ENCODE measurements around the gene NKX1-2.

The NKX1-2 gene

DNA sequence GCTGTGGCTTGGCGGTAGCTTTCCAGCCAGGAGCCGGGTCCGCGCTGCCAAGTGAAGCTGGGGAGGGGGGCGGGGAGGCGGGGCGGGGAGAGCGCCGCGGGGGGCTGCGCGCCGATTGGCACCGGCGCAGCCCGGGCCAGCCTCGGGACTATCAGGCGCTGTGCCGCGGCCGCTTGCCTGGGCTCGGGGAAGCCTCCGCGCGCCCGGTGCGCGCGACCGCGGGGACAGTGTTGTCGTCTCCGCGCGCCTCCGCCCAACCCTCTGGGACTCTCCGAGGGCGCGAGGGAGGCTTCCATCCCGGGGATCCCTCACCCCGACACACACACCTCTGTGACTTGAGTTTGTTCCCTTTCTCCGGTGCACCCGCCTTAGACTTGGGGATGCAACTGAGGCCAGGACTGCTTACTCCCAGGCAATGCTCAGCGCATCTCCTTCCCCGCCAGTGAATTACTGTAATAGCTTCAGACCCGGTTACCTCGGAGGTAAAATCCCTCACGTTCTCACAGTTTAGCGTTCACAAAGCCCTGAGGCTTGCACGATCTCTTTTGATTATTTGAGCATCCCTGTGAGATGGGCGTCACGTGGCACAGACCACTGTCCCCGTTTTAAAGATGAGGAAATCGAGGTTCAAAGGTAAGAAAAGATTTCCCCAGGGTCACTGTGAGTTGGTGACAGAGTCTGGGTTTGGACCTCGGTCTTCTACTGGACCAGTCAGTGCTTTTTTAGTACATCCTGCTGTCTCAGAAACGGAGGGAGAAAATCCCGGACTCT, at the start of gene NKX1-2:
TSS of gene NKX1-2 (minus strand) at position 24 of the 771 bp plus-strand sequence. CDS start 92 bp downstream, outside the sequence.
- peak in 5 of 10 donors; percentile 28 to 86 (median 38) for DNase-seq
- intact Hi-C loops (cut with DNase I): no loop called here

DNA sequence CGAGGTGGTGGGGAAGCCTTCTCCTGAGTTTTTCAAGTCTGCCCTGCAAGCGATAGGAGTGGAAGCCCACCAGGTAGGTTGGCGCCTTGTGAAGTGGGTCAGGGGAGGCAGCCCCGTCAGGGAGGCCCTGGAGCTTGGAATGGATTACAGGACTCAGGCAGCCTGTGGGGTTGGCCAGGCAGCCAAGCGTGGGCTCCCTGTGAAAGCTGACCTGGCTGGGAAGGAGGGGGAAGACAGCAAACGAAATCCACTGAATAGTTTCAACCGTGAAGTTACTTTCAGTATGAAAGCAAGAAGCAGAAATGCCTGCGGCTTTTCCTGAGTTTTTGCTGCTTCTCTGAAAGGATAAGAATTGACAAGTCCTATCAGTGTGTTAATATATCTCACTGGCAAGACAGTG, 48.2 kb upstream of the NKX1-2 start:
- no peak for DNase-seq
- intact Hi-C loops (cut with DNase I): no loop called here

DNA sequence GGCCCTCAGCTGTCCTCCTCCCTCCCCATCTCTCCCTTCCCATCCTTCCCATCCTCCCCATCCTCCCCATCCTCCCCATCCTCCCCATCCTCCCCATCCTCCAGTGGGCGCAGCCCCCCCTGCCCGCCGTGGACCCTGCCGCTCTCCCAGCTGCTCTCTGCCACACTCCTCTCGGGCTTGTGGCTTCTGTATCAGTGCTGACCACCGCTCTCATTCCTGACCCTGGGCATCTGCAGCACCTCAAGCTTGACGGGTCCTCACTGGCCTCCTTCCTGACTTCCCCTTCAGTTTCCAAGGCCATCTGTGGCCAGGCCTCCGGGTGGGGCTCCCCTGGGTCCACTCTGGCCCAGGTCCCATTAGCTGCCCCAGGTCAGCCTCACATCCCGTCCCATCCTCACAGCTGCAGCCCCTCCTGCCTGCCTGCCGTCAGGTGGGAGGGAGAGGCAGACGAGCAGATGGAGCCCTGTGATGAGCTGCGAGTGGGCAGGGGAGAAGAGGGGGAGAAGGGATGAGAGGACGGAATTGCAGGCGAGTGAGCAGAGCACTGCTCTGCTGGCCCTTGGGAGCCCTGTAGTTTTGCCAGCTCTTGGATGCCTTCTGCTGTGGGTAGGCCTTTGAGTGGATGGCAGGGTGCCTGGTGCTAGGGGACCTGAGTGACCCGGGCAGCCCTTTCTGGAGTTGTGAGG, 47.5 kb upstream of the NKX1-2 start:
- intact Hi-C loops (cut with DNase I): no loop called here
- DNase-seq: peak in 1 of 10 donors; percentile 74

DNA sequence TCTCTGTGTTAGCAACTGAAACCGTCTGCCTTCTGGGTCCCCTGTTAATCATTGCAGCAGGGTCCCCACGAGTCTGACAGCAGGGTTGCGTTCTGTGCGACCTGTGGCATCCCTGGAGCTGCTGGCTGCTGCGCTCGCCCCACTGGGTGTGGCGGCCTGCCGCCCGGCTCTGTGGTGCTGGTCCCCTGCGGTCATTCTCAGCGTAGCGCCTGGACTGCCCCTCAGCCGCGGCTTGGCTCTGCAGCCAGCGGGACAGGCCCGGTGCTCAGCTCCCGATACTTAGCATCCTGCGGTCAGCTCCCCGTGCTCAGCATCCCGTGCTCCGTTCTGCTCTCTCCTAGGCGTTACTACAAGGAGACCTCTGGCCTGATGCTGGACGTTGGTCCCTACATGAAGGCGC, 46.8 kb upstream of the NKX1-2 start:
- intact Hi-C loops (cut with DNase I): no loop called here
- no peak for DNase-seq

DNA sequence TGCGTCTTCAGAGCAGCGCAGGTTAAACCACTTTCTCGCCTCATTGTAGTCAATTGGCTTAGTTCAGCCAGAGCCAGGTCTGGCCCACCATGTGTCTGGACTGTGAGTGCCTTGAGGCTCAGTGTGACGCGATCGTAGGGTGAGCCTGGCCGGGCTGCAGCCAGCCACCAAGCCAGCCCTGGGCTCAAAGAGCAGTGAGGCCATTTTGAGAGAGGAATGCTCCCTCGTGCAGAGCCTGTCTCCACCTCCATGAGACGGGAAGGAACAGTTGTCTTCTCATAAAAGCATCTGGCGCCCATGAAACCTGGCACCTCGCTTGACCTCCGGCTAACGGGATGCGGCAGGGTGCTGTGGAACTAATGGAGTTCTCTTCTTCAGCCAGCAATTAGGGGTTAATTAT, 46.3 kb upstream of the NKX1-2 start:
- DNase-seq: no peak
- intact Hi-C loops (cut with DNase I): no loop called here

DNA sequence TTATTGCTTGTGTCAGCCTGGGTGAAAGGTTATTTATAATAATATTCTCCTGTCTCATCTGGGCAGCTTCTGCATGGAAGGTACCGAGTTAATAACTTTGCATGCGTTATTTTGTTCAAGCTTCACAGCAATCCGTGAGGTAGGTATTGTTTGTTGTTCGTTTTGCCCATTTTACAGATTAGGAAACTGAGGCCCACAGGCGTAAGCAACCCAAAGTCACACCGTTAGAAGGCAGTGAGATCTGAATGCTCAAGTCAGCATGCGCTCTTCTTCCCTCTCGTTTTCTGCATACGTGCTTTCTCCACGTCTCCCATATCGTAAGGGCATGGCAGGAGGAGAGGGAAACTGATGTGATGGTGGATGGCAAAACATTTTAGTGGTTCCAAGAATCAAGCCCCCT, 45.9 kb upstream of the NKX1-2 start:
- intact Hi-C loops (cut with DNase I): no loop called here
- no peak for DNase-seq

DNA sequence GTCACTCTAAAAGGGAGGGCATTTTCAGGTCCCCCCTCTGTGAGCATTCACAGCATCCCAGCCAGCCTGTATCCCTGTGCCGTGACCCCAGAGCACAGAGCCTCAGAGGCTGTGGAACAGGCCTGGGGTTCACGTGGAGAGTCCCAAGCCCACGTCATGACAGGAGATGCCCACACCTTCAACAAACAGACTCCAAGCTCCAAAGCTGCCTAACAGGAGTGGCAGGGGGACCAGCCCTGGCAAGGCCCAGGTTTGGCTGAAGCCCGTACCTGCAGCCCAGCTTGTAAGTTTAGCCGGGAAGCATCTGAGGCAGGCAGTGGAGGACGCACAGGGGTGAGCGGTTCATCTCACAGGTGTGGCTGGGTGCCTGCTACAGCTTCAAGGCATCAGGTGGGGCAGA, 45.3 kb upstream of the NKX1-2 start:
- DNase-seq: no peak
- intact Hi-C loops (cut with DNase I): no loop called here

DNA sequence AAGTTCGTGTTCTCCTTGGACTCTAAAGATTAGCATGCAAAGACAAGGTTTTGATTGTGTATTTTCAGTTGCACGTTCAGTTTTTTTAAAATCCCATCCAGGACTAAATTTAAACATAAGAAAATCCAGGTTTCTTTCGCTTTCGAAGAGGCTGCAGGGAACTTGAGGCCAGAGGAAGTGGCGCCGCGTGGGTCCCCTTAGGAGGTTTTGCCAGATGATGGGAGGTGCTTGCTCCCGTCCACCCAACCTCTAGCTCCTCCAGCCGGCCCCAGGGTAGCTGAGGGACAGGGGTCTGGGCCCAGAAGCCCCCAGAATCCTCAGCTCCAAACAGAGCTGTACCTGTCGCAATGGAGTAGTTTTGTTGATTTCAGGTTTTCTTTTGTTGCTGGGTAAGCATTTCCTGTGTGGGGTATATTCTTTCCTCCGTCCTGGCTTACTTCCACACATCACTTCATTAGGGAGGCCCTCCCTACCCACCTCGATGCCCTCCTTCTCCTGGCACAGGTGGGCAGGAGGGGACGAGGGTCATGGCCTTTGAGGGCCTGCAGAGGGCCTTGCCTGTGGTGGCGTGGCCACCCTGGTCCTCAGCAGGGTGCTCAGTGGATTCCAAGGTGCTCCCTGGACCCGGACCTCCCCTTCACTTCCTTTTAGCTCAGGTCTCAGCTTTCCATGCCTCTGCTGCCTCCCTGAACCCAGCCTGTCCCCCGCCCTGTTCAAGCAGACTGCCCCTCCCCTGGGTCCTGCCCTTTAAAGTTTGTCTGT, 44.4 kb upstream of the NKX1-2 start:
- no peak for DNase-seq
- intact Hi-C loops (cut with DNase I): no loop called here

DNA sequence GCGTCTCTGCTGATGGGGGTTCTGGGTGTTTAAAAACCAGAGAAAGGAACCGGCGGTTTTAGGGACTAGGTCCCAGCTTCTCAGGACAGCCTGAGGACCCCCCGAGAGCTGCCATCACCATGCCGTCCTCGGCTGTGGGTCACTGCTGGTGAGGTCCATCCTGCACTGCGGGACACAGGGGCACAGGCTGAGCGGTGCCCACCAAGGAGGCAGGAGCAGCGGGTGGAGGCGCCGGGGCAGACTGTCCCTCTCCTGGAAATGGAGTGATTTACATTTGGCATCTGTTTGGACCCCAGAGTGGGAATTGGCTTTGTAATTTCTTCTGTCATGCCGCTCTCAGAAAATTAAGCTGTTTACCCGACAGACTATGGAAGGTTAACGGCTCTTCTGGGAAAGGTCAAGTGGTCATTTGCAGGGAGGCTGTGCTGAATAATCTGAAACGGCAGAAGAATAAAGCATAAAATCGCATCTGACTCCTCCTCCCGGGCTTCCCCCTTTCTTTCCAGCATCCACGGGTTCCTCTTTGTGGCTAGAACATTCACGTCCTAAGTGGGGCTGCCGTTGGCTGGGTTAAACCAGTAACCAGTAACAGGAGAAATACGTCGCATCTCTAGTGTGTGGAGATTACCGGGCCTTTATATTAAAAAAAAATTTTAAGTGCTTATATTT, 43.5 kb upstream of the NKX1-2 start:
- no peak for DNase-seq
- intact Hi-C loops (cut with DNase I): no loop called here

DNA sequence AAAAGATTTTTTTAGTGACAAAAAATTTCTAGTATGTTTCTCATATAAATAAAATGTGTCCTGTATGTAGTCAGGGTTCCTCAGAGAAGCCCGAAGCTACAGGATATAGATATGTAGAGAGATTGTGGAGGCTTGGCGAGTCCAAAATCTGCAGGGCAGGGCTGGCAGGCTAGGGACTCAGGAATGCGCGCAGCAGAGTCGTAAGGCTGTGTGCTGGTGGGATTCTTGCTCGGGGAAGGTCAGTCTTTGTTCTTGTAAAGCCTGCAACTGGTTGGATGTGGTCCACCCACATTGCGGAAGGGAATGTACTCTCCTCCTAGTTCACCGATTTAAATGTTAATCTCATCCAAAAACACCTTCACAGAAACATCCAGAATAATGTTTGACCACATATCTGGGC, 42.4 kb upstream of the NKX1-2 start:
- intact Hi-C loops (cut with DNase I): no loop called here
- DNase-seq: no peak

DNA sequence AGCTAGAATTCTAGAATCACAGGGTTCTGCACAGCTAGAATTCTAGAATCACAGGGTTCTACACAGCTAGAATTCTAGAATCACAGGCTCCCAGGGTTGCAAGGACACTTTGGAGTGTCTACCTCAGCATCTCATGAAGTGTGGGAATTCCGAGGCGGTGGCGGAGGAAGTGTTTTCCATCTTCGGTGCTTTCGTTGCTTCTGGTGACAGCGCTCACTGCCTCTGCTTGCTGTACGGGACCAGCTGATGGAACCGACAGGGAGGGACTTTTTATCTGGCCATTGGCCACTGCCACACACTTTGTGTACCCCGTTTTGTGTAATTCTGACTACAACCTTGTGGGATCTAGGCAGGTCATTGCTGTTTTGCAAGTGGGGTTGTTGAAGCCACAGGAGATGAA, 41.3 kb upstream of the NKX1-2 start:
- intact Hi-C loops (cut with DNase I): no loop called here
- peak in 1 of 10 donors; percentile 31 for DNase-seq

DNA sequence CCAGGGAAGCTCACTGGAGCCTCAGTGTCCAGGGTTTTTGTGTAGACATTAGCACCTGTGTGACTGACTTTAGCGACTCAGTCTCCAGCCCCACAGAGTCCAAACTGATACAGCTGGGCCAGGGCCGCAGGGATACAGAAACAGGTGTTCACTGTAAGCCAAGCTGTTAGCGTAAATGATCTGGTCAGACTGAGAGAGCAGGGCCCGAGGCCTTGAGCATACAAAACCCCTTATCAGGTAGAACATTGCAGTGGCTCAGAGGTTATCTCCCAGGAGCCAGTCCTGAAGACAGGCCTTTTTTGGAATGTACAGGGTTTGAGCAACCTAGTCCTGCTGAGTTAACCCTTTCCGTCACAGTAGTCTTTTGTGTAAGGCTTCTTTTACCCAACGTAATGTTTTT, 36.8 kb upstream of the NKX1-2 start:
- DNase-seq: no peak
- intact Hi-C loops (cut with DNase I): no loop called here

DNA sequence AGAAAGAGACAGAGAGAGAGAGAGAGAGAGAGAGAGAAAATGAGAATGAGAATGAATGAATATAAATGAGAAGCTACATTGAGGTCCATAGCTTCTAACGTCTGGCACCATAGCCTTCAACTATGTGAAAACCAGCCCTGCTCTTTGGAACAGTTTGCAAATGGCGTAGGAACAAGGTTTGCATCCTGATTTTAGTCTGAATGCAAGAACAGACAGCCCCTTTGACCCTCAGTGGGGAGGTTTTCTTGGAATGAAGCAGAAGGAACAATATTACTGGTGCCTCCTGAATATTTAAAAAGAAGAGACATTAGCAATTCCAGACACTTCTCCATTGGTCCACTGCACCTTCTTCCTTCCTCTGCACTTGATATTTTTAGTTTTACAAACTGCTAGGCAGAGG, 34.8 kb upstream of the NKX1-2 start:
- DNase-seq: no peak
- intact Hi-C loops (cut with DNase I): no loop called here

DNA sequence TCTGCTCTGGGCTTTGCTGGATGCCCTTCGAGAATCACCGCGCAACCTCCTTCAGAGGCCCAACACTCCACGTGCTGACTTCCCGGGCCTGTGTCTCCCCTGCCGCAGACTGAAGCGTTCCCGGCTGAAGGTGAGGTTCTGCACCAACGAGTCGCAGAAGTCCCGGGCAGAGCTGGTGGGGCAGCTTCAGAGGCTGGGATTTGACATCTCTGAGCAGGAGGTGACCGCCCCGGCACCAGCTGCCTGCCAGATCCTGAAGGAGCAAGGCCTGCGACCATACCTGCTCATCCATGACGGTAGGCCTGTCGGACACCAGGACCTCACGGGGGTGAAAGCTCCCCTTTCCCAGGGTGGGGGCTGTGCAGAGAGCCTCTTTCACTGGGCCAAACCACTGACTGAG, 34.2 kb upstream of the NKX1-2 start:
- DNase-seq: peak in 1 of 10 donors; percentile 39
- intact Hi-C loops (cut with DNase I): no loop called here

DNA sequence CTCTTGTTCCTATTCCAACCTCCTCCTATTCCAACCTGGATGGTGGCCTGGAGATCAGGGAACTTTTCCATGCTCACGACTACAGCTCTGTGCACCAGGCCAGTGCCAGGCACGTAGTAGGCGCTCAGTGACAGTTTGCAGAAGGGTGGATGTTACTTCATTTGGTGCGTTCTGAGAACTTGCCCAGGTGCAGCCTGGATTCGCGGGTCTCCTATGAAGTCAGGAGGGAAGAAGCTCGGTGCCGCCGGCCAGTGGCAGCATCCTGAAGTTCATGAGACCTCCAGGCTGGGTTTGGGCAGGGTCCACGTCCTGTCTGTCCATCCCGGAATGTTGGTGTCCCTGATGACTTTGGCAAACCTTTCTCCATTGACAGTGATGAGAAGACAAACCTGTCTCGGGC, 33.0 kb upstream of the NKX1-2 start:
- intact Hi-C loops (cut with DNase I): no loop called here
- DNase-seq: peak in 1 of 10 donors; percentile 22

DNA sequence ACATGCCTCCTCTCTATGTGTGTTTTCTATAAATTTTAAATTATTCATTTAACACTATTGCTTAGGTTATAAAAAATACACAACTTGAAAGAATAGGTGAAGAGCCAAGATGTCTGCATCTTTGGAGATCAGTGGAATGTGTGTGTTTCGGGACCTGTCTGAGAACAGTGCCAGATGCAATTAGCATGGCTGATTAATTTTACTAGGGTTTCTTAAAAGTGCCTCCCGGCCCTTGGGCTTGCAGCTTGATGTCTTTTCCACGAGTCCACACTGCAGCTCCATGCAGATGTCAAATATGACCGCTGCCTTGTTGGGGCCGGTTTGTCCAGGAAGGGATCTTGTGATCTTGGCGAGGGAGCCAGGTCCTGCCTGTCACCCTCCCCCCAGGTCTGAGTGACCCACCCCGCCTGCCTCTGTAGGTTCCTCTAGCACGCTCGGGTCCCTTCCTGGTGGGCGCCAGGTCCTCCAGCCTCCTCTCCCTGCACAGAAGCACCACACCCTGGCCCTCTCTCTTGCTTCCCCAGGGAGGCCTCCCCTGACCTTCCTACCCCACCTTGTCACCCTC, 32.5 kb upstream of the NKX1-2 start:
- DNase-seq: peak in 2 of 10 donors; percentile 35 to 40
- intact Hi-C loops (cut with DNase I): no loop called here

DNA sequence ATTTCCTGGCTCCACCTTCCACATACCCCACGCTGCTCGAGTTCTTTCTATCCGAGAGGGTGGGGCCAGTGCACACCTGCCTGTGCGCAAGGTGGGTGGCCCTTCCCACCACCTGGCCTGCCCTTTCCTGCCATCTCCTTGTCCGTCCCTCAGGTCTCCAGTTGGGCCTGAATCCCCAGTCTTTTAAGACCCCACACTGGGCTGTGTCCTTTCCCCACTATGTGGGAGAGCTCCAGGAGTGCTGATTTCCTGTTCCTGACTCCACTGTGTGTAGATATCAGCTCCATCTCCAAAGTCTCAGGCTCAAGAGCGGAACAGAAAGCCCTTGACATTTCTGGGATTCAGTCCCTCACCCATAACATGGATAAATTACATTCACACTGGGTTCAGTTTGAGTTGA, 31.9 kb upstream of the NKX1-2 start:
- peak in 1 of 10 donors; percentile 10 for DNase-seq

DNA sequence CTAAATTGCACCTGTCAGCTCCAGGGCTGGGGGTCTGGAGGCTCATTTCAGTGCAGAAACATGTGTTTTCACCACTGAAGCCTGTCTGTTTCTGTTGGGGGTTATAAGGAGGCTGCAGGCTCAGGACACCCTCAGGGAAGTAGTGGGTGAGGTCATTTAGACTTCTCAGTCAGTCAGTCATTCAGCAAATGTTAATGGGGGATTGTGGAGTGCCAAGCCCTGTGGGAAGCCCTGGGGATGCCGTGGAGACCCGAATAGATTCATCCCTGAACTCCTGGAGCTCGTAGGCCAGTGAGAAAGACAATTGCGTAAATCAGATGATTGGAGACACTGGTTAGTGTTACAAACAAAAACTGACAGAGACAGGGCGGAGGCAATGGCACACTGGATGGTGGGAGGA, 31.0 kb upstream of the NKX1-2 start:
- intact Hi-C loops (cut with DNase I): no loop called here
- peak in 1 of 10 donors; percentile 16 for DNase-seq

More for the DNA sequence above, 31.9 kb upstream of the NKX1-2 start:
- intact Hi-C loops (cut with DNase I): no loop called here

DNA sequence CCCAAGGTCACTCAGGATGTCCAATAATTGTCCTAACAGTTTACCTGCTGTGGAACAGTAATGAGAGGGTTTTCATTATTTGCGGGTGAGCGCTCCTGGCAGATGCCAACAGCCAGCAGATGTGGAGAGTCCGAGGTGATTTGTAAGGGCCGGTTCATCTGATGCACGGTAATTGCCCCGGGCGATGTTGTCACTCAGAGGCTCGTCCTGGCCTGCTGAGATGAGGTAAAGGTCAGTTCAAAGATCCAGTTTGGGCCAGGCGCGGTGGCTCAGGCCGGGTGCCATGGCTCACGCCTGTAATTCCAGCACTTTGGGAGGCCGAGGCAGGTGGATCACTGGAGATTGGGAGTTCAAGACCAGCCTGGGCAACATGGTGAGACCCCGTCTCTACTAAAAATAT, 28.7 kb upstream of the NKX1-2 start:
- peak in 2 of 10 donors; percentile 7 to 43 for DNase-seq
- intact Hi-C loops (cut with DNase I): no loop called here

DNA sequence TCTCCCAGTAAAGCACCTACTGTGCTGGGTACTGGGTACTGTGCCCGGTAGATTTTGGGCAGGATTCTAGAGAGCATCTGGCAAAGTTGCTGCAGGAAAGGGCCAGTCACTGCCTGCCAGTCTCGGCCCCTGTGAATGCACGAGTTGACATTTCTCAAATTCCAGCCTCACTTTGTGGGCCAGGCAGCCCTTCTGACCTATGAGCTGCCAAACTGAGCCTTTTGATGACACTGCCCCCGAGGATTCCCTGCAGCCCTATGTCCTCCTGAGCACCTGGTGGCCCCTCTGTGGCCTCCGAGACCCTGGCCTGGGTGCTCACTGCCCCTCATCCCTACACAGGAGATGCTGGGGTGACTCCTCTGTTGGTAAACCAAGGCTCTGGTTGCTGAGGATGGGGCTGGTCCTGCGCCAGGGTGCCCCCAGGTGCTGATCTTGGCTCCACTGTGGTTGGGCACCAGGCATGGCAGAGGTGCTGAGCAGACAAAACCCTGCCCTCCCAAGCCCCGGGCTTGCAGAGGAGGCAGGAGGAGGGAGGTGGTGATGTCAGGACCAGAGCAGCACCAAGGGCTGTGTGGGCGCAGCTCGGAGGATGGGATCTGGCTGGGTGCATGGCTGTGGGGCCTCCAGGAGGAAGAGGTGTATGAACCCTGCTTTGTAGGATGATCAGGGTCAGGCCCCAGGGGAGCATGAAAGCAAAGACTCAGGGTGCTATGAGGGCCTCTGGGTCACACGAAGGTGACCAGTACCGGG, 28.0 kb upstream of the NKX1-2 start:
- peak in 2 of 10 donors; percentile 25 to 39 for DNase-seq
- intact Hi-C loops (cut with DNase I): no loop called here
